Chondrocyte (in vitro differentiated cells): Measurements from ENCODE around the gene ZSCAN22. TPM values are rescaled to one million over a fixed set of nuclear protein-coding genes. Genes with fewer than 3 reads are reported as not detected.

Experiments used
- DNase-seq: peaks from one replicate; pipeline ENCODE4 v3.0.0; 2021; ENCODE audit warnings: mixed read lengths, low spot score
- H3K27ac Mint-ChIP-seq: one replicate; pipeline ENCODE4 v1.8.0; 2021; ENCODE audit warnings: mild to moderate bottlenecking, moderate library complexity, mixed read lengths; ENCODE audit not compliant: unreplicated experiment
- H3K27me3 Mint-ChIP-seq: 2 replicates; pipeline ENCODE4 v1.8.0; 2021; ENCODE audit warnings: low read depth, mixed read lengths
- H3K36me3 Mint-ChIP-seq: 2 replicates; pipeline ENCODE4 v1.8.0; 2021; ENCODE audit warnings: low read depth, mixed read lengths
- H3K4me1 Mint-ChIP-seq: 2 replicates; pipeline ENCODE4 v1.8.0; 2021; ENCODE audit warnings: low read depth, mild to moderate bottlenecking, mixed read lengths
- H3K4me3 Mint-ChIP-seq: one replicate; pipeline ENCODE4 v1.8.0; 2021; ENCODE audit warnings: mild to moderate bottlenecking, moderate library complexity, mixed read lengths; ENCODE audit not compliant: unreplicated experiment
- H3K9me3 Mint-ChIP-seq: 2 replicates; pipeline ENCODE4 v1.8.0; 2021; ENCODE audit warnings: low read depth, mixed read lengths
- CTCF ChIP-seq: fragments of 200-600 bp; sonication (generic); IDR thresholded peaks from 2 replicates; pipeline ENCODE4 v1.5.0; 2021; ENCODE audit warnings: antibody characterized with exemption, mild to moderate bottlenecking, moderate library complexity
- total RNA-seq: library from RNA; stranded (reverse); gene quantifications from 3 replicates; pipeline ENCODE4 v1.2.1, GENCODE V29; 2021

ZSCAN22 gene
- total RNA-seq, 1 donor from 2014 or later: 3.0 TPM

- Mint-ChIP-seq H3K36me3 (no peaks in the 10 kb centered on the region), H3K27ac (no peak overlapping the region), H3K4me3 (no peak overlapping the region), H3K9me3 (no peaks in the 10 kb centered on the region), H3K4me1 (peaks cover 6% of the 10 kb centered on the region), H3K27me3 (no peaks in the 10 kb centered on the region)
- TF ChIP-seq CTCF: peak; percentile 38
- no peak for DNase-seq
Measured at GRCh38 chr19:58328999-58329398, 2.2 kb downstream of the ZSCAN22 start.

DNA sequence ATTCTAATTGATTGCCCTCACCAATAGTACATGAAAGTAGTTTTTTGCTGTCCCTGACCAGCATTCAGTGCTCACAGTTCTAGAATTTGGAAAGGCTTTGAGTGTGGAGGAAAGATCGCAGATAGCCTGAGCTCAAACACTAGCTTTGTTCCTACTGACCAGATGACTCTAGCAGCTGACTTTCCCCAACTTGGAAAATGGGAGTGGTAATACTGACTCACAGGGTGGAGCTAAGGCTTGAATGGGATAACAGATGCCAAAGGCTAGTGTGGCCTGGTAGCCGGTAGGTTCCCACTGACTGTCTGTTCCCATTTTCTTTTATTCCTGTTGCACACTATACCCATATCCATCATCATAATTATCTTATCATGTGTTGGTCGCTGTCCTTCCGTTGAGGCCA is 3.7 kb downstream of the ZSCAN22 start:
- Mint-ChIP-seq H3K4me3 (no peak overlapping the region), H3K36me3 (peaks cover 3% of the 10 kb centered on the region), H3K4me1 (peaks cover 6% of the 10 kb centered on the region), H3K9me3 (no peaks in the 10 kb centered on the region), H3K27ac (peak overlapping the region; percentile 20), H3K27me3 (no peaks in the 10 kb centered on the region)
- no peak for TF ChIP-seq CTCF
- DNase-seq: no peak

GRCh38 chr19:58332697-58333096 is 5.9 kb downstream of the ZSCAN22 start:
- TF ChIP-seq CTCF: no peak
- no peak for DNase-seq
- Mint-ChIP-seq H3K4me3 (no peak overlapping the region), H3K27ac (no peak overlapping the region), H3K9me3 (no peaks in the 10 kb centered on the region), H3K27me3 (no peaks in the 10 kb centered on the region), H3K36me3 (peaks cover 3% of the 10 kb centered on the region), H3K4me1 (peaks cover 6% of the 10 kb centered on the region)

DNA sequence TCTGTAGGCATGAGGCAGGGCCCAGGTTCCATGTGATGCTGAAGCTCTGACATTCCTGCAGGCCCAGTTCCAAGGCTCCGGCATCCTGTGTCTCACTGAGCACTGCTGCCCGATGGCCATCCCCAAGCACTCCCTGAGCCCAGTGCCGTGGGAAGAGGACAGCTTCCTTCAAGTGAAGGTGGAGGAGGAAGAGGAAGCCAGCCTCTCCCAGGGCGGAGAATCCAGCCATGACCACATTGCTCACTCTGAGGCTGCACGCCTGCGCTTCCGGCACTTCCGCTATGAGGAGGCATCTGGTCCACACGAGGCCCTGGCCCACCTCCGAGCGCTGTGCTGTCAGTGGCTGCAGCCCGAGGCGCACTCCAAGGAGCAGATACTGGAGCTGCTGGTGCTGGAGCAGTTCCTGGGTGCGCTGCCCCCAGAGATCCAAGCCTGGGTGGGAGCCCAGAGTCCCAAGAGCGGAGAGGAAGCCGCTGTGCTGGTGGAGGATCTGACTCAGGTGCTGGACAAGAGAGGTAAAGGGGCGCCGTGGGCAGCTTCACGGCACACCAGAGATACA is 8.0 kb downstream of the ZSCAN22 start:
- no peaks in the 10 kb centered on the region for H3K27me3 Mint-ChIP-seq
- H3K9me3 Mint-ChIP-seq: no peaks in the 10 kb centered on the region
- H3K36me3 Mint-ChIP-seq: peaks cover 19% of the 10 kb centered on the region
- DNase-seq: no peak
- peaks cover 3% of the 10 kb centered on the region for H3K4me1 Mint-ChIP-seq
- H3K4me3 Mint-ChIP-seq: no peak overlapping the region
- no peak overlapping the region for H3K27ac Mint-ChIP-seq
- no peak for TF ChIP-seq CTCF

DNA sequence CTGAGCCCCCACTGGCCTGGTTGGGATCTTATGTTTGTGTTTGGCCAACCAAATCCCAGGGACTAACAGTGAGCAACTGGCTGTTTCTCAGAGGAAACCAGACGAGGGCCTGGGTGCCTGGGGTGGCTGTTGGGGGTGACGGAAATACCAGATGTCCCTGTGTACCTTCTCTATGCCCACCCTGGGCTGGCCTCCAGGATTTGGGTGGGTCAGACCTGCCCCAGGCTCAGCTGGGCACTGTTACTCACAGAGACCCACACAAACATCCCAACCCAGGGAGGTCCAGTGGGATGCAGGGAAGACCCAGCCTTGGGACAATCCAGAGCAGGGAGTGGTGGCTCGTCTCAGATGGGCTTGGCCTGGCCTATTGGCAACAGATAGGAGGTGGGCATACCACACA is 8.8 kb downstream of the ZSCAN22 start:
- H3K4me3 Mint-ChIP-seq: no peak overlapping the region
- no peak for TF ChIP-seq CTCF
- no peaks in the 10 kb centered on the region for H3K9me3 Mint-ChIP-seq
- no peaks in the 10 kb centered on the region for H3K27me3 Mint-ChIP-seq
- DNase-seq: no peak
- no peak overlapping the region for H3K27ac Mint-ChIP-seq
- H3K36me3 Mint-ChIP-seq: peaks cover 22% of the 10 kb centered on the region
- H3K4me1 Mint-ChIP-seq: no peaks in the 10 kb centered on the region
